GM19025 (cell line): ENCODE data around the gene MAP6D1.

ENCODE experiments used
- ATAC-seq: cut with Tn5 transposase; IDR thresholded peaks from one replicate; pipeline ENCODE4 v1.9.1; 2021; ENCODE audit warnings: mild to moderate bottlenecking, low read depth, moderate library complexity; ENCODE audit not compliant: unreplicated experiment

Gene MAP6D1

GRCh38 chr3:183824761-183825455 lies 469 bp downstream of the MAP6D1 start:
- peak; percentile 27 for ATAC-seq

GRCh38 chr3:183823963-183824362 lies 1.4 kb downstream of the MAP6D1 start:
- ATAC-seq, result no peak

GRCh38 chr3:183822631-183823030 lies 2.7 kb downstream of the MAP6D1 start:
- ATAC-seq, result no peak

- no peak for ATAC-seq
These were observed 5.5 kb downstream of the MAP6D1 start for GRCh38 chr3:183819831-183820230.

- no peak for ATAC-seq
These were observed 6.4 kb downstream of the MAP6D1 start for GRCh38 chr3:183818706-183819624.

- no peak for ATAC-seq
These were observed 7.2 kb downstream of the MAP6D1 start for GRCh38 chr3:183818041-183818620.

- no peak for ATAC-seq
These were observed 7.7 kb downstream of the MAP6D1 start for GRCh38 chr3:183817639-183818038.

- no peak for ATAC-seq
These were observed 8.5 kb downstream of the MAP6D1 start for GRCh38 chr3:183816681-183817510.

GRCh38 chr3:183815951-183816475 lies 9.4 kb downstream of the MAP6D1 start:
- ATAC-seq, result no peak

- ATAC-seq, result no peak
These were observed 9.8 kb downstream of the MAP6D1 start for GRCh38 chr3:183815563-183815940.

GRCh38 chr3:183814240-183814639 lies 11.1 kb downstream of the MAP6D1 start:
- no peak for ATAC-seq

- no peak for ATAC-seq
These were observed 12.5 kb downstream of the MAP6D1 start for GRCh38 chr3:183812761-183813445.

GRCh38 chr3:183811638-183812037 lies 13.7 kb downstream of the MAP6D1 start:
- ATAC-seq, result no peak

GRCh38 chr3:183810643-183811594 lies 14.5 kb downstream of the MAP6D1 start:
- no peak for ATAC-seq

- ATAC-seq, result no peak
These were observed 16.1 kb downstream of the MAP6D1 start for GRCh38 chr3:183809270-183809669.

- no peak for ATAC-seq
These were observed 17.0 kb downstream of the MAP6D1 start for GRCh38 chr3:183808355-183808754.

- no peak for ATAC-seq
These were observed 17.5 kb downstream of the MAP6D1 start for GRCh38 chr3:183807881-183808280.

- no peak for ATAC-seq
These were observed 18.1 kb downstream of the MAP6D1 start for GRCh38 chr3:183807209-183807728.
